ENCODE measurements around the gene RFPL4A.

The RFPL4A gene

DNA sequence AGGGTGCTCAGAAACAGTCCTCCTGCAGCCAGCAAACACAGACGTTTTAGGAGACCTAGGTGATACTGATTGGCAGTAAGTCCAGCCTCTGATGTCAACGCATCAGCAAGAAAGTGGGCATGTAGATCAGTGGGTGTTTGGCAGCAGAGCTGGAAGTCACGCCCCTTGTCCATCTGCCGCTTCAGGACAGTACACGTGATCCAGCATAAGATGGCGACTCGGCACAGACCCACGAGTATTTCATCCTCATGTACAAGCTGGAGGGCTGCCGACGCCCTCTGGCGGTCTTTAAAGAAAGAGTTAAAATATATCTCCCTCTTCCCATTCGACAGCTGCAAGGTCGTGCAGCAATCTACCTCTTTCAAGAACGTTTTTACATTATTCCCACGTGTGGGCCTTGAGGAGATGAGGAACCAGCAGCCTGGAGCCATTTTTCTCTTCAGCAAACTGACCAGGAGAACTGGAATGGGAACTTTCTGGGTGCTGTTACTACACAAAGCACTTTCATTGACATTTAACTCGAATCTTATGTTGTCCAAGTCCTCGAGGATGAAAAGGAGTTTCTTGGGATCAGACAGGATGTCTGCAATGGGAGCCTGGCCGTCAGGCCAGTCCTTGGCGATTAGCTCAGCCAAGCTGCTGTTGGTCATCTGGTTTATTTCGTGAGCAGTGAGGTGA lies 50.6 kb downstream of the RFPL4A start:
- DNase-seq, result peak; percentile 95

GRCh38 chr19:55811340-55811739 lies 52.4 kb downstream of the RFPL4A start:
- no peak for DNase-seq

DNA sequence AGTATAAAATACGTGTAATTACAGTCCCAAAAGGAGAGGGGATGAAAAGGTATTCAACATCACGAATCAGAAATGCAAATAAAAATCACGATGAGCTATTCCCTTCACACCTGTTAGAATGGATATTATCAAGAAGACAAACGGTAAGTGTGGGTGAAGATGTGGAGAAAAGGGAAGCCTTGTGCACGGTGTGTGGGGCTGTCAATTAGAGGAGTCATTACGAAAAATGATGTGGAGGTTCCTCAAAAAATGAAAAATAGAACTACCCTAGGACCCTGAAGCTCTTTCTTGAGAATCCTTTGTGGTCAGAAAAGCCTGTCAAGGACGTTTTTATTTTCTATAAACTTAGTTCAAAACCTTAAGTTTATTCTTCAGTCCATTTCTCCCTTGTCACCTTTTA lies 53.6 kb downstream of the RFPL4A start:
- no peak for DNase-seq
